ENCODE data around the gene PMEPA1. TPM values are rescaled to one million over a fixed set of nuclear protein-coding genes. Genes with fewer than 3 reads are reported as not detected.

PMEPA1 gene
- total RNA-seq, 1 donor from 2014 or later, result 26.9 TPM

DNA sequence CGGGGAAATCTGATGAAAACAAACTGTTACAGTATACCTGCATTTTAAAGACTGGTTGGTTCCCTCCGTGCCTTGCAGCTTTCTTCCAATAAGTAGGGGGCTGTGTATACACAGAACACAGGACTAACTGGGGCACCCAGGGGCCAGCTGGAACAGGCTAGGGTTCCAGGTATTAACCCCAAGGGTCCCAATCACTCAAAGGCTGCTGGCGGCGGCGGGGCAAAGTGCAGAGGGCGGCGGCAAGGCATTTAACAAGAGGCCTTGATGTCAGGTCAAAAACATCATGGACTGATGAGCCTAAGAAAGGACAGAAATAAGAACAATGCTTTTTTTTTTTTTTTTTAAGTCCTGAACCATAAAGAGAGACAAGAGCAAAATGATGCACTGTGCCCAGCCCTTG is 2.5 kb downstream of the PMEPA1 start:
- no peak for TF ChIP-seq CTCF (IDR thresholded peaks at IDR 0.05)
- no peaks in the 10 kb centered on the region for H3K9me3 ChIP-seq
- no peaks in the 10 kb centered on the region for H3K27me3 ChIP-seq (ENCODE audit: low read depth)
- no peak overlapping the region for H3K27ac ChIP-seq
- H3K36me3 ChIP-seq, result no peaks in the 10 kb centered on the region
- H3K4me3 ChIP-seq, result no peak overlapping the region
- no peak for DNase-seq
- ATAC-seq, result no peak
- intact Hi-C loops (cut with DNase I), result no loop called here
- peaks cover 28% of the 10 kb centered on the region for H3K4me1 ChIP-seq

DNA sequence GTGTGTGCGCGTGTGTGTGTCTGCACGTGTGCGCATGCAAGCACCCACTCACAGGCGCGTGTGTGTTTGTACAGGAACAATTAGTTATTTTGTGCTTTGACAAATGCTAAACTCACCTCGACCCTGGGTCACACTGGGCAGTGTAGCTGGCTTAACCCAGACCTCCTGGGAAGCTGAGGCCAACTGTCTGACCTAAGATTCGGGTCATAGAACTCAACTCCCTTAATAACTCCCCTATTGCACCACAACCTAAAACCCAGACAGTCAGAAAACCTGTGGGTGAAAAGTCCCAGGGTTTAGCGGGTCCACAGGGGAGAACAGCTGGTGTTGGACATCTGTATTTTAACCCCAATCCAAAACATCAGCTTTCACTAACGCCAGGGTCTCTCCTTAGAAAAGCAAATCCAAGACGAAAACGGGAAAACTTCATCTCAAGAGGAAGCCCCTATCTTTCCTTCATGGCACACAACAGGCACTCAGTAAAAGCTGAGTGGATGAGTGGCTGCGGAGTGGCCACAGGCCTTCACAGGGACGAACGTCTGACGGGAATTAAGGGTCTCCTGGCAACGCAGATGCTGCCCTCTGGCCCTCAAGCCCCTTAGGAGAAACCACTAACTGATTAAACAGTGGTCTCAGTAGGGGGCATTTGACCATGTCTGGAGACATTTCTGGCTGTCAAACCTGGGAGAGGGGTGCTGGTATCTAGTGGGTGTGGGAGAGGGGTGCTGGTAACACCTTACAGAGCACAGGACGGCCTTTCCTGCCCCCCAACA is 4.5 kb downstream of the PMEPA1 start:
- Histone ChIP-seq H3K9me3 (no peaks in the 10 kb centered on the region), H3K4me3 (no peak overlapping the region), H3K36me3 (no peaks in the 10 kb centered on the region), H3K27me3 (ENCODE audit: low read depth) (no peaks in the 10 kb centered on the region), H3K27ac (no peak overlapping the region), H3K4me1 (peaks cover 15% of the 10 kb centered on the region)
- TF ChIP-seq CTCF (IDR thresholded peaks at IDR 0.05), result no peak
- DNase-seq (no peak), ATAC-seq (no peak)
- intact Hi-C loops (cut with DNase I), result no loop called here

- peaks cover 15% of the 10 kb centered on the region for H3K4me1 ChIP-seq
- H3K4me3 ChIP-seq, result no peak overlapping the region
- TF ChIP-seq CTCF (IDR thresholded peaks at IDR 0.05), result no peak
- H3K27ac ChIP-seq, result no peak overlapping the region
- DNase-seq, result no peak
- no peaks in the 10 kb centered on the region for H3K9me3 ChIP-seq
- H3K36me3 ChIP-seq, result no peaks in the 10 kb centered on the region
- no peaks in the 10 kb centered on the region for H3K27me3 ChIP-seq (ENCODE audit: low read depth)
- intact Hi-C loops (cut with DNase I), result no loop called here
- no peak for ATAC-seq
These were observed 5.6 kb downstream of the PMEPA1 start for GRCh38 chr20:57704245-57704644.

DNA sequence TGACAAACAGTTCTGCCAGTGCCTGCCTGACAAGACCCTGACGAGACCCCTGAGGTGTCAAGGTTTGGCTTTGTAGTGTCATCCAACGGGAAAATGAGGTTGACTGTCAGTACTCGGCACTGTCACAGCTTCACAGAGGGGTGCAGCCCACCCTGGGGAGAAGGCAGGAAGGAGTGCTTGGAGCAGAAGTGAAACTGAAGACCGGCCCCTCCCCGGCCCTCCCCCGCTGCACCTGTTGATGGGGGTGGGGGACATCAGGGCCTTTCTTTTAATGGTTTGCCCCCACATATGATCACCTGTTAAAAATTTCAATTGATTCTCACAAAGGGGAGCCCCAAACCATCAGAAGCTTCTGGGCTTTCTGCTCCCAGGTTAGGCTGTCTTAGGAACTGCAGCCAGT is 6.8 kb downstream of the PMEPA1 start:
- Histone ChIP-seq H3K27me3 (ENCODE audit: low read depth) (no peaks in the 10 kb centered on the region), H3K9me3 (no peaks in the 10 kb centered on the region), H3K27ac (no peak overlapping the region), H3K4me3 (no peak overlapping the region), H3K36me3 (no peaks in the 10 kb centered on the region), H3K4me1 (peaks cover 15% of the 10 kb centered on the region)
- ATAC-seq (no peak), DNase-seq (no peak)
- no peak for TF ChIP-seq CTCF (IDR thresholded peaks at IDR 0.05)
- intact Hi-C loops (cut with DNase I), result no loop called here

DNA sequence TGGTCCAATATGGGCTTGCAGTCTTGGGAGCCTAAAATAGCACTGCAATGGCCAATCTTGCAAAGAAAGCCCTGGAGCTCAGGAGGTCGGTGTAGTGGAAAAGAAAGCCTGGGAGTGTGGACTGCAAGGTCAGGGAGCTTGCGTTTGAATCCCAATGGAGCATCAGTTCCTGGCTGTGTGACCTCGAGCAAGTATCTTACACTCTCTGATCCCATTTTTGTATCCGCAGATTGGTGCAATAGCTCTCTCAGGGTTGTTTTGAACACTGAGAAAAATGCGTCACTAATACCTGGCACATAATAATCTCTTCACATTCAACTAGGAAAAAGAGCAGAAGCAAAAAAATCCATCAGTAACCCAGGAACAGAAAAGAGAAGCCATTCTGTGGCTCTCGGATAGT is 7.3 kb downstream of the PMEPA1 start:
- no peak for DNase-seq
- intact Hi-C loops (cut with DNase I), result no loop called here
- ATAC-seq, result no peak

More for the DNA sequence above, 7.3 kb downstream of the PMEPA1 start:
- Histone ChIP-seq H3K4me1 (peaks cover 10% of the 10 kb centered on the region), H3K4me3 (no peak overlapping the region), H3K36me3 (no peaks in the 10 kb centered on the region), H3K27ac (no peak overlapping the region), H3K9me3 (no peaks in the 10 kb centered on the region), H3K27me3 (ENCODE audit: low read depth) (no peaks in the 10 kb centered on the region)
- TF ChIP-seq CTCF (IDR thresholded peaks at IDR 0.05), result no peak

All from lower lobe of right lung (tissue), 2 donors.